ENCODE measurements around the gene CASTOR2. TPM values are rescaled to one million over a fixed set of nuclear protein-coding genes. Genes with fewer than 3 reads are reported as not detected.

Gene CASTOR2
- total RNA-seq, 1 experiment from 2014 or later: 6.3 TPM

DNA sequence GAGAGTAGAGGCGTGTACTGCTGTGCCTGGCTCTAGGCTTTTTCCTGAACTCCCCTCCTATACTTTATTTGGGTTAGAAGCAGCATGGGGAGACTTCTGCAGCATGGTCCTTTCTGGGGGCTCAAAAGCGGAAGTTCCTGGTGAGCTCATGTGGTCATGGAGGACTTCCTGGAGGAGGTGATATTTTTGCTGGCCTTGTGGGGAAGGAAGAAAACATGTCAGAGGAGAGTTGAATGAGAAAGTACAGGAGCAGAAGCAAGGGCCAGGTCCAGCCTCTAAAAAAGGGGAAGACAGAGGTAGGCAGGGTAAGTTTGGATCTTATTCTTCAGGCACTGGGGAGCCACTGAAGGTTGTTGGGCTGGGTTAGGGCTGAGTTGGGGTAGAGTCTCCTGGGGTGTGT, 45.5 kb downstream of the CASTOR2 start:
- Histone ChIP-seq H3K27me3 (ENCODE audit: low read length) (no peaks in the 10 kb centered on the region), H3K36me3 (ENCODE audit: low read depth, low read length) (no peaks in the 10 kb centered on the region), H3K27ac (ENCODE audit: low read length) (no peak overlapping the region), H4K20me1 (ENCODE audit: low read length) (no peaks in the 10 kb centered on the region), H2AFZ (ENCODE audit: low read length) (no peak overlapping the region), H3K9me2 (replicated peaks; ENCODE audit: low read length) (no peaks in the 10 kb centered on the region), H3K4me3 (ENCODE audit: low read length) (no peak overlapping the region), H3K9me3 (ENCODE audit: low read length) (no peaks in the 10 kb centered on the region), H3F3A (ENCODE audit: low read length, unreplicated experiment) (no peaks in the 10 kb centered on the region), H3K9ac (ENCODE audit: low read length) (no peak overlapping the region), H3K79me2 (ENCODE audit: low read length) (no peaks in the 10 kb centered on the region), H3K4me1 (ENCODE audit: insufficient read depth, low read length) (no peaks in the 10 kb centered on the region), H3K4me2 (ENCODE audit: low read length) (no peak overlapping the region)
- ChIA-PET POLR2A (ENCODE audit: unreplicated experiment) (no interaction called here), CTCF (no interaction called here)
- ATAC-seq (no peak), DNase-seq (no peak)
- no TSS peak for BruUV-seq (replicated peaks)
- intact Hi-C loops (cut with micrococcal nuclease): no loop called here
- TF ChIP-seq EZH2phosphoT487 (IDR thresholded peaks at IDR 0.05; ENCODE audit: borderline replicate concordance, low read length) (no peak), EZH2 (IDR thresholded peaks at IDR 0.05; ENCODE audit: low read length, unreplicated experiment) (no peak)
- TF ChIP-seq, protein P1, sequence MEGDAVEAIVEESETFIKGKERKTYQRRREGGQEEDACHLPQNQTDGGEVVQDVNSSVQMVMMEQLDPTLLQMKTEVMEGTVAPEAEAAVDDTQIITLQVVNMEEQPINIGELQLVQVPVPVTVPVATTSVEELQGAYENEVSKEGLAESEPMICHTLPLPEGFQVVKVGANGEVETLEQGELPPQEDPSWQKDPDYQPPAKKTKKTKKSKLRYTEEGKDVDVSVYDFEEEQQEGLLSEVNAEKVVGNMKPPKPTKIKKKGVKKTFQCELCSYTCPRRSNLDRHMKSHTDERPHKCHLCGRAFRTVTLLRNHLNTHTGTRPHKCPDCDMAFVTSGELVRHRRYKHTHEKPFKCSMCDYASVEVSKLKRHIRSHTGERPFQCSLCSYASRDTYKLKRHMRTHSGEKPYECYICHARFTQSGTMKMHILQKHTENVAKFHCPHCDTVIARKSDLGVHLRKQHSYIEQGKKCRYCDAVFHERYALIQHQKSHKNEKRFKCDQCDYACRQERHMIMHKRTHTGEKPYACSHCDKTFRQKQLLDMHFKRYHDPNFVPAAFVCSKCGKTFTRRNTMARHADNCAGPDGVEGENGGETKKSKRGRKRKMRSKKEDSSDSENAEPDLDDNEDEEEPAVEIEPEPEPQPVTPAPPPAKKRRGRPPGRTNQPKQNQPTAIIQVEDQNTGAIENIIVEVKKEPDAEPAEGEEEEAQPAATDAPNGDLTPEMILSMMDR (conservative IDR thresholded peaks at IDR 0.05; ENCODE audit: low read depth, low read length): no peak

DNA sequence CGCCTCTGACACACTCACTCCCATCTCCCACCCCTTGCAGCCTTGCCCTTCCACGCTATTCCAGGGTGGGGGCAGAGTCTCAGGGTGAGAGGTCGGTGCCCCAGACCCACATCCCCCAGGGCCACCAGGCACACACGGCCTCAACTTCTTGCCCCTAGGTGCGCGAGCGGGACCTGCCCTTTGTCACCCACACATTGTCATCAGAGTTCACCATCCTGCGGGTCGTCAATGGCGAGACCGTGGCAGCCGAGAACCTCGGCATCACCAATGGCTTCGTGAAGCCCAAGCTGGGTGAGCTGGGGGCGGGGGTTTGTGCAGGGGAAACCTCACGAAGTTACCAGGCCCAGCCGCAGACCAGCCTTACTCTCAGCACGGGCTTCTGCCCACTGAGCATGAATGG, 53.3 kb downstream of the CASTOR2 start:
- POLR2A ChIA-PET (ENCODE audit: unreplicated experiment): no interaction called here

More for the DNA sequence above, 53.3 kb downstream of the CASTOR2 start:
- no peak overlapping the region for H3K4me2 ChIP-seq (ENCODE audit: low read length)
- H4K20me1 ChIP-seq (ENCODE audit: low read length): no peaks in the 10 kb centered on the region
- TF ChIP-seq EZH2 (IDR thresholded peaks at IDR 0.05; ENCODE audit: low read length, unreplicated experiment) (no peak), EZH2phosphoT487 (IDR thresholded peaks at IDR 0.05; ENCODE audit: borderline replicate concordance, low read length) (no peak)
- TF ChIP-seq, protein P1 (conservative IDR thresholded peaks at IDR 0.05; ENCODE audit: low read depth, low read length): no peak
- intact Hi-C loops (cut with micrococcal nuclease): no loop called here
- H3K27ac ChIP-seq (ENCODE audit: low read length): no peak overlapping the region
- H3K9ac ChIP-seq (ENCODE audit: low read length): no peak overlapping the region
- H3K4me1 ChIP-seq (ENCODE audit: insufficient read depth, low read length): no peaks in the 10 kb centered on the region
- no peaks in the 10 kb centered on the region for H3K36me3 ChIP-seq (ENCODE audit: low read depth, low read length)
- no peaks in the 10 kb centered on the region for H3K9me2 ChIP-seq (replicated peaks; ENCODE audit: low read length)
- H3K79me2 ChIP-seq (ENCODE audit: low read length): no peaks in the 10 kb centered on the region
- no peaks in the 10 kb centered on the region for H3K27me3 ChIP-seq (ENCODE audit: low read length)
- H3K4me3 ChIP-seq (ENCODE audit: low read length): no peak overlapping the region
- no peak overlapping the region for H2AFZ ChIP-seq (ENCODE audit: low read length)
- H3F3A ChIP-seq (ENCODE audit: low read length, unreplicated experiment): no peaks in the 10 kb centered on the region
- CTCF ChIA-PET: no interaction called here
- DNase-seq (no peak), ATAC-seq (no peak)
- H3K9me3 ChIP-seq (ENCODE audit: low read length): no peaks in the 10 kb centered on the region
- BruUV-seq (replicated peaks): no TSS peak
